ENCODE measurements around the gene USP19. TPM values are rescaled to one million over a fixed set of nuclear protein-coding genes. Genes with fewer than 3 reads are reported as not detected.

USP19 gene
- total and polyA plus RNA-seq, 4 donors = 8.1 to 39.6 (median 27.4) TPM

DNA sequence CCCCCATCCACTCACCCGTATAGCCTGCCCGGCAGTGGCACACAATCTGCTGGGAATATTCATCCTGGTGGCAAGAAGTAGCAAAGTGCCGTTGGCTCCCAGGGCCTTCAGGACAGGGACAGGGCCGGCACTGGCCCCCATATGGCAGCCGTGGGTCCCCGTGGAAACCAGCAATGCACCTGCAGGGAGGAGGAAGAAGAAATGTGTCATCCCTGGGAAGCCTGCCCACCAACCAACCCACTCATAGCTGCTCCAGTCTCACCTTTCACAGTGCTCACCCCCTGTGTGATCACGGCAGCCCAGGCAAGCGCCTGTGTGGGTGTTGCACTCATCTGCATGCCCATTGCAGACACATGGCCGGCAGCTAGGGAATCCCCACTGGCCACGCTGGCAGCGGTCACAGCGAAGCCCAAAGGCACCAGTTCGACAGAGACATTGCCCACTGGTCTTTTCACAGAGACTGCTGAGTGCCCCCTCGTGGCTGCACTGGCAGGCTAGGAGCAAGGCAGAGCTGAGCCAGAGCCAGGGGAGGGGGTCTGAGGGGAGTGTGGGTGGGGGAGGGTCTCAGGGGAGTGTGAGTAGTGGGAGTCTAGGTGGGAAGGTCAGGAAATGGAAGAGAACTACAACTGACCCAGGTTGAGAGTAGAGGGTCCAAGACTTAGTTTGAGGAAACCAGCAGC, 4.5 kb upstream of the USP19 start:
- no peak for TF ChIP-seq RAD21 (IDR thresholded peaks at IDR 0.05)
- TF ChIP-seq, protein P1, sequence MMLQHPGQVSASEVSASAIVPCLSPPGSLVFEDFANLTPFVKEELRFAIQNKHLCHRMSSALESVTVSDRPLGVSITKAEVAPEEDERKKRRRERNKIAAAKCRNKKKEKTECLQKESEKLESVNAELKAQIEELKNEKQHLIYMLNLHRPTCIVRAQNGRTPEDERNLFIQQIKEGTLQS (IDR thresholded peaks at IDR 0.05) = no peak
- no peak for TF ChIP-seq GABPA (IDR thresholded peaks at IDR 0.05 in 1 of 2, conservative IDR thresholded peaks at IDR 0.05 in 1 of 2)
- TF ChIP-seq NR2F2 (IDR thresholded peaks at IDR 0.05) = no peak
- TF ChIP-seq, protein P2, sequence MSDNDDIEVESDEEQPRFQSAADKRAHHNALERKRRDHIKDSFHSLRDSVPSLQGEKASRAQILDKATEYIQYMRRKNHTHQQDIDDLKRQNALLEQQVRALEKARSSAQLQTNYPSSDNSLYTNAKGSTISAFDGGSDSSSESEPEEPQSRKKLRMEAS (IDR thresholded peaks at IDR 0.05) = no peak
- no peak for TF ChIP-seq YY1 (IDR thresholded peaks at IDR 0.05)
- TF ChIP-seq RXRA (IDR thresholded peaks at IDR 0.05) = no peak
- TF ChIP-seq SP1 (IDR thresholded peaks at IDR 0.05) = no peak
- TF ChIP-seq HNF4A (conservative IDR thresholded peaks at IDR 0.05) = no peak
- TF ChIP-seq HNF4G (IDR thresholded peaks at IDR 0.05) = no peak
- TF ChIP-seq, protein P3, sequence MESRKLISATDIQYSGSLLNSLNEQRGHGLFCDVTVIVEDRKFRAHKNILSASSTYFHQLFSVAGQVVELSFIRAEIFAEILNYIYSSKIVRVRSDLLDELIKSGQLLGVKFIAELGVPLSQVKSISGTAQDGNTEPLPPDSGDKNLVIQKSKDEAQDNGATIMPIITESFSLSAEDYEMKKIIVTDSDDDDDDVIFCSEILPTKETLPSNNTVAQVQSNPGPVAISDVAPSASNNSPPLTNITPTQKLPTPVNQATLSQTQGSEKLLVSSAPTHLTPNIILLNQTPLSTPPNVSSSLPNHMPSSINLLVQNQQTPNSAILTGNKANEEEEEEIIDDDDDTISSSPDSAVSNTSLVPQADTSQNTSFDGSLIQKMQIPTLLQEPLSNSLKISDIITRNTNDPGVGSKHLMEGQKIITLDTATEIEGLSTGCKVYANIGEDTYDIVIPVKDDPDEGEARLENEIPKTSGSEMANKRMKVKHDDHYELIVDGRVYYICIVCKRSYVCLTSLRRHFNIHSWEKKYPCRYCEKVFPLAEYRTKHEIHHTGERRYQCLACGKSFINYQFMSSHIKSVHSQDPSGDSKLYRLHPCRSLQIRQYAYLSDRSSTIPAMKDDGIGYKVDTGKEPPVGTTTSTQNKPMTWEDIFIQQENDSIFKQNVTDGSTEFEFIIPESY (IDR thresholded peaks at IDR 0.05) = no peak
- no peak for TF ChIP-seq JUND (IDR thresholded peaks at IDR 0.05)
- no peak for TF ChIP-seq TAF1 (conservative IDR thresholded peaks at IDR 0.05)
- TF ChIP-seq EGR1 (IDR thresholded peaks at IDR 0.05; ENCODE audit: low read depth in 2 of 2) = no peak
- no peak overlapping the region for H3K9ac ChIP-seq (ENCODE audit: low read depth in 1 of 2, low read length in 2 of 2)
- H3K4me3 ChIP-seq (ENCODE audit: low read depth in 1 of 3, low read length in 3 of 3) = no peak overlapping the region
- WGBS = 88% methylated on average over 14 of the region's 14 CpGs
- H3K36me3 ChIP-seq (ENCODE audit: control insufficient read depth in 4 of 4, insufficient read depth in 3 of 4, low read depth in 1 of 4, low read length in 3 of 4) = peaks cover 0 to 46% (median 20%) of the 10 kb centered on the region in 4 donors
- no peaks in the 10 kb centered on the region for H3K27me3 ChIP-seq (ENCODE audit: control insufficient read depth in 4 of 4, insufficient read depth in 4 of 4, low read length in 3 of 4)
- no peaks in the 10 kb centered on the region for H3K9me3 ChIP-seq (ENCODE audit: control insufficient read depth in 4 of 4, low read length in 3 of 4)
- peaks cover 0 to 7% (median 2%) of the 10 kb centered on the region in 4 donors for H3K4me1 ChIP-seq (ENCODE audit: control insufficient read depth in 4 of 4, insufficient read depth in 4 of 4, low read length in 3 of 4)
- DNase-seq (ENCODE audit: low spot score) = no peak
- H3K27ac ChIP-seq (ENCODE audit: low read depth in 1 of 2, low read length in 2 of 2) = no peak overlapping the region

DNA sequence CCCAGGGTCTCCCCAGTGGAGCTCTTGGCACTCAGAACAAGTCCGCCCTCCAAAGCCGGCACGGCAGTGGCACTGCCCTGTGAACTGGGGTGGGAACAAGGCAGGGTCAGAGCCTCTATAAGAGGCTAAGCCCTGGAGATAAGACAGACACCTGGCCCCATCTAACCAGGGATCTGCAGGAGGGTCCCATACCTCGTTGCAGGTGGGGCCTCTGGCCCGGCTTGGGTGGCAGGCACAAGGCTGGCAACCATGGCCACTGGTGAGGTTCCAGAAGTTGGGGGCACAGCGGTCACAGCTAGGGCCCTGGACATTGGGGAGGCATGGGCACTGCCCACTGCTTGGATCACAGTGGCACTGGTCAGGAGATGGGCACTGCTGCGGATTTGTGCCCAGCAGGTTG, 3.6 kb upstream of the USP19 start:
- Histone ChIP-seq H3K9ac (ENCODE audit: low read depth in 1 of 2, low read length in 2 of 2) (no peak overlapping the region), H3K27ac (ENCODE audit: low read depth in 1 of 2, low read length in 2 of 2) (no peak overlapping the region), H3K27me3 (ENCODE audit: control insufficient read depth in 4 of 4, insufficient read depth in 4 of 4, low read length in 3 of 4) (no peaks in the 10 kb centered on the region), H3K4me3 (ENCODE audit: low read depth in 1 of 3, low read length in 3 of 3) (no peak overlapping the region), H3K36me3 (ENCODE audit: control insufficient read depth in 4 of 4, insufficient read depth in 3 of 4, low read depth in 1 of 4, low read length in 3 of 4) (peaks cover 0 to 46% (median 20%) of the 10 kb centered on the region in 4 donors), H3K9me3 (ENCODE audit: control insufficient read depth in 4 of 4, low read length in 3 of 4) (no peaks in the 10 kb centered on the region), H3K4me1 (ENCODE audit: control insufficient read depth in 4 of 4, insufficient read depth in 4 of 4, low read length in 3 of 4) (peaks cover 4 to 13% (median 10%) of the 10 kb centered on the region in 4 donors)
- no peak for DNase-seq (ENCODE audit: low spot score)
- WGBS = 91% methylated on average over 7 of the region's 7 CpGs
- TF ChIP-seq, protein P1 (IDR thresholded peaks at IDR 0.05) = no peak
- TF ChIP-seq, protein P4, sequence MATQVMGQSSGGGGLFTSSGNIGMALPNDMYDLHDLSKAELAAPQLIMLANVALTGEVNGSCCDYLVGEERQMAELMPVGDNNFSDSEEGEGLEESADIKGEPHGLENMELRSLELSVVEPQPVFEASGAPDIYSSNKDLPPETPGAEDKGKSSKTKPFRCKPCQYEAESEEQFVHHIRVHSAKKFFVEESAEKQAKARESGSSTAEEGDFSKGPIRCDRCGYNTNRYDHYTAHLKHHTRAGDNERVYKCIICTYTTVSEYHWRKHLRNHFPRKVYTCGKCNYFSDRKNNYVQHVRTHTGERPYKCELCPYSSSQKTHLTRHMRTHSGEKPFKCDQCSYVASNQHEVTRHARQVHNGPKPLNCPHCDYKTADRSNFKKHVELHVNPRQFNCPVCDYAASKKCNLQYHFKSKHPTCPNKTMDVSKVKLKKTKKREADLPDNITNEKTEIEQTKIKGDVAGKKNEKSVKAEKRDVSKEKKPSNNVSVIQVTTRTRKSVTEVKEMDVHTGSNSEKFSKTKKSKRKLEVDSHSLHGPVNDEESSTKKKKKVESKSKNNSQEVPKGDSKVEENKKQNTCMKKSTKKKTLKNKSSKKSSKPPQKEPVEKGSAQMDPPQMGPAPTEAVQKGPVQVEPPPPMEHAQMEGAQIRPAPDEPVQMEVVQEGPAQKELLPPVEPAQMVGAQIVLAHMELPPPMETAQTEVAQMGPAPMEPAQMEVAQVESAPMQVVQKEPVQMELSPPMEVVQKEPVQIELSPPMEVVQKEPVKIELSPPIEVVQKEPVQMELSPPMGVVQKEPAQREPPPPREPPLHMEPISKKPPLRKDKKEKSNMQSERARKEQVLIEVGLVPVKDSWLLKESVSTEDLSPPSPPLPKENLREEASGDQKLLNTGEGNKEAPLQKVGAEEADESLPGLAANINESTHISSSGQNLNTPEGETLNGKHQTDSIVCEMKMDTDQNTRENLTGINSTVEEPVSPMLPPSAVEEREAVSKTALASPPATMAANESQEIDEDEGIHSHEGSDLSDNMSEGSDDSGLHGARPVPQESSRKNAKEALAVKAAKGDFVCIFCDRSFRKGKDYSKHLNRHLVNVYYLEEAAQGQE (IDR thresholded peaks at IDR 0.05) = no peak
